Stimulated activated naive B cell treated with anti-CD40 and anti-IgM and Interleukin-4, amounts not matched to agents 10 μg/mL and 1 μg/mL and 100 μg/mL, for 72 hours (primary cell): Measurements from ENCODE around the gene NSFL1C.

Experiments used
- ATAC-seq, 2 donors: fragments of 150-1000 bp; cut with Tn5 transposase; replicated peaks; 2 replicates each; pipeline ENCODE4 v1.10.0; 2021; ENCODE audit warnings: moderate library complexity in 1 of 2
- DNase-seq: peaks from one replicate; pipeline ENCODE4 v3.0.0; 2021
- H3K27ac Mint-ChIP-seq: one replicate; pipeline ENCODE4 v1.8.0; 2022; ENCODE audit warnings: mild to moderate bottlenecking, mixed read lengths
- H3K27me3 Mint-ChIP-seq, 2 donors: one replicate each; pipeline ENCODE4 v1.8.0; 2022; ENCODE audit warnings: mixed read lengths in 2 of 2
- H3K36me3 Mint-ChIP-seq, 2 donors: one replicate each; pipeline ENCODE4 v1.8.0; 2022; ENCODE audit warnings: mixed read lengths in 2 of 2, mild to moderate bottlenecking in 1 of 2
- H3K4me1 Mint-ChIP-seq, 2 donors: one replicate each; pipeline ENCODE4 v1.8.0; 2022; ENCODE audit warnings: mixed read lengths in 2 of 2, mild to moderate bottlenecking in 1 of 2
- H3K4me3 Mint-ChIP-seq, 2 donors: one replicate each; pipeline ENCODE4 v1.8.0; 2022; ENCODE audit warnings: mild to moderate bottlenecking in 2 of 2, mixed read lengths in 2 of 2, moderate library complexity in 1 of 2
- H3K9me3 Mint-ChIP-seq, 2 donors: one replicate each; pipeline ENCODE4 v1.8.0; 2022; ENCODE audit warnings: mixed read lengths in 2 of 2, mild to moderate bottlenecking in 1 of 2

NSFL1C gene

GRCh38 chr20:1462001-1462400 is 4.6 kb downstream of the NSFL1C start:
- Mint-ChIP-seq H3K27ac (no peak overlapping the region), H3K4me3 (no peak overlapping the region), H3K9me3 (no peaks in the 10 kb centered on the region), H3K4me1 (peaks cover 29 to 45% of the 10 kb centered on the region in 2 donors), H3K36me3 (peaks cover 32 to 50% of the 10 kb centered on the region in 2 donors), H3K27me3 (no peaks in the 10 kb centered on the region)
- DNase-seq, result no peak
- ATAC-seq, result no peak

GRCh38 chr20:1460275-1460674 is 6.4 kb downstream of the NSFL1C start:
- Mint-ChIP-seq H3K4me3 (no peak overlapping the region), H3K27me3 (no peaks in the 10 kb centered on the region), H3K27ac (no peak overlapping the region), H3K4me1 (peaks cover 31 to 40% of the 10 kb centered on the region in 2 donors), H3K36me3 (peaks cover 37 to 54% of the 10 kb centered on the region in 2 donors), H3K9me3 (no peaks in the 10 kb centered on the region)
- DNase-seq (no peak), ATAC-seq (no peak)

GRCh38 chr20:1457992-1458391 is 8.7 kb downstream of the NSFL1C start:
- no peak overlapping the region for H3K27ac Mint-ChIP-seq
- no peaks in the 10 kb centered on the region for H3K27me3 Mint-ChIP-seq
- peaks cover 13 to 17% of the 10 kb centered on the region in 2 donors for H3K4me1 Mint-ChIP-seq
- H3K9me3 Mint-ChIP-seq, result no peaks in the 10 kb centered on the region
- H3K36me3 Mint-ChIP-seq, result peaks cover 55 to 65% of the 10 kb centered on the region in 2 donors
- ATAC-seq (no peak), DNase-seq (no peak)
- no peak overlapping the region for H3K4me3 Mint-ChIP-seq

GRCh38 chr20:1456300-1456699 is 10.3 kb downstream of the NSFL1C start:
- no peaks in the 10 kb centered on the region for H3K27me3 Mint-ChIP-seq
- no peak overlapping the region for H3K4me3 Mint-ChIP-seq
- no peak for DNase-seq
- H3K27ac Mint-ChIP-seq, result no peak overlapping the region
- peaks cover 12% of the 10 kb centered on the region in 2 donors for H3K4me1 Mint-ChIP-seq
- peaks cover 4 to 5% of the 10 kb centered on the region in 2 donors for H3K9me3 Mint-ChIP-seq
- H3K36me3 Mint-ChIP-seq, result peaks cover 68 to 79% of the 10 kb centered on the region in 2 donors
- no peak for ATAC-seq

- no peak overlapping the region for H3K4me3 Mint-ChIP-seq
- no peak for DNase-seq
- ATAC-seq, result no peak
- H3K27me3 Mint-ChIP-seq, result no peaks in the 10 kb centered on the region
- no peak overlapping the region for H3K27ac Mint-ChIP-seq
- peaks cover 58 to 59% of the 10 kb centered on the region in 2 donors for H3K36me3 Mint-ChIP-seq
- peaks cover 7 to 8% of the 10 kb centered on the region in 2 donors for H3K9me3 Mint-ChIP-seq
- H3K4me1 Mint-ChIP-seq, result peaks cover under 1 to 3% of the 10 kb centered on the region in 2 donors
Observed at GRCh38 chr20:1450926-1451491, 15.6 kb downstream of the NSFL1C start.

GRCh38 chr20:1449370-1449769 is 17.3 kb downstream of the NSFL1C start:
- Mint-ChIP-seq H3K36me3 (peaks cover 53 to 62% of the 10 kb centered on the region in 2 donors), H3K27me3 (no peaks in the 10 kb centered on the region)

GRCh38 chr20:1448081-1448620 is 18.5 kb downstream of the NSFL1C start:
- Mint-ChIP-seq H3K27ac (no peak overlapping the region), H3K9me3 (peaks cover 7 to 8% of the 10 kb centered on the region in 2 donors), H3K36me3 (peaks cover 48 to 61% of the 10 kb centered on the region in 2 donors), H3K27me3 (no peaks in the 10 kb centered on the region), H3K4me3 (no peak overlapping the region), H3K4me1 (no peaks in the 10 kb centered on the region)
- DNase-seq (no peak), ATAC-seq (no peak)

More at GRCh38 chr20:1449370-1449769, 17.3 kb downstream of the NSFL1C start:
- no peak for DNase-seq
- no peak for ATAC-seq
- Mint-ChIP-seq H3K9me3 (peaks cover 7 to 8% of the 10 kb centered on the region in 2 donors), H3K4me3 (no peak overlapping the region), H3K27ac (no peak overlapping the region), H3K4me1 (no peaks in the 10 kb centered on the region)

- ATAC-seq (no peak), DNase-seq (no peak)
- Mint-ChIP-seq H3K27me3 (no peaks in the 10 kb centered on the region), H3K9me3 (peaks cover 5% of the 10 kb centered on the region in 2 donors), H3K4me3 (no peak overlapping the region), H3K27ac (peak overlapping the region; percentile 31), H3K4me1 (no peaks in the 10 kb centered on the region), H3K36me3 (peaks cover 35 to 59% of the 10 kb centered on the region in 2 donors)
Observed at GRCh38 chr20:1446536-1446935, 20.1 kb downstream of the NSFL1C start.

- ATAC-seq (no peak), DNase-seq (no peak)
- peaks cover 25 to 59% of the 10 kb centered on the region in 2 donors for H3K36me3 Mint-ChIP-seq
- H3K27me3 Mint-ChIP-seq, result no peaks in the 10 kb centered on the region
- H3K4me1 Mint-ChIP-seq, result peaks cover 5 to 6% of the 10 kb centered on the region in 2 donors
- H3K4me3 Mint-ChIP-seq, result no peak overlapping the region
- H3K27ac Mint-ChIP-seq, result no peak overlapping the region
- no peaks in the 10 kb centered on the region for H3K9me3 Mint-ChIP-seq
Observed at GRCh38 chr20:1443085-1443484, 23.6 kb downstream of the NSFL1C start.

GRCh38 chr20:1442304-1442703 is 24.3 kb downstream of the NSFL1C start:
- no peak overlapping the region for H3K4me3 Mint-ChIP-seq
- no peak for DNase-seq
- H3K9me3 Mint-ChIP-seq, result no peaks in the 10 kb centered on the region
- peaks cover 7 to 9% of the 10 kb centered on the region in 2 donors for H3K4me1 Mint-ChIP-seq
- peaks cover 24 to 59% of the 10 kb centered on the region in 2 donors for H3K36me3 Mint-ChIP-seq
- ATAC-seq, result no peak
- no peaks in the 10 kb centered on the region for H3K27me3 Mint-ChIP-seq
- no peak overlapping the region for H3K27ac Mint-ChIP-seq

- H3K4me1 Mint-ChIP-seq, result peaks cover 9 to 13% of the 10 kb centered on the region in 2 donors
- H3K4me3 Mint-ChIP-seq, result no peak overlapping the region
- H3K36me3 Mint-ChIP-seq, result peaks cover 20 to 57% of the 10 kb centered on the region in 2 donors
- DNase-seq (no peak), ATAC-seq (no peak)
- no peak overlapping the region for H3K27ac Mint-ChIP-seq
- no peaks in the 10 kb centered on the region for H3K9me3 Mint-ChIP-seq
- no peaks in the 10 kb centered on the region for H3K27me3 Mint-ChIP-seq
Observed at GRCh38 chr20:1441133-1441532, 25.5 kb downstream of the NSFL1C start.

- Mint-ChIP-seq H3K36me3 (peaks cover 15 to 52% of the 10 kb centered on the region in 2 donors), H3K9me3 (no peaks in the 10 kb centered on the region), H3K27ac (no peak overlapping the region), H3K4me3 (no peak overlapping the region), H3K27me3 (no peaks in the 10 kb centered on the region), H3K4me1 (peaks cover 11 to 23% of the 10 kb centered on the region in 2 donors)
- no peak for DNase-seq
- peak in 1 of 2 donors; percentile 43 for ATAC-seq
Observed at GRCh38 chr20:1440024-1440423, 26.6 kb downstream of the NSFL1C start.

- peaks cover 13 to 43% of the 10 kb centered on the region in 2 donors for H3K36me3 Mint-ChIP-seq
- H3K27ac Mint-ChIP-seq, result no peak overlapping the region
- no peak for ATAC-seq
- H3K27me3 Mint-ChIP-seq, result no peaks in the 10 kb centered on the region
- DNase-seq, result no peak
- peaks cover 19 to 32% of the 10 kb centered on the region in 2 donors for H3K4me1 Mint-ChIP-seq
- peaks cover 0 to 2% of the 10 kb centered on the region in 2 donors for H3K9me3 Mint-ChIP-seq
- H3K4me3 Mint-ChIP-seq, result no peak overlapping the region
Observed at GRCh38 chr20:1438361-1438760, 28.3 kb downstream of the NSFL1C start.

GRCh38 chr20:1437235-1437904 is 29.3 kb downstream of the NSFL1C start:
- peak; percentile 49 to 53 for ATAC-seq
- Mint-ChIP-seq H3K27ac (no peak overlapping the region), H3K4me1 (peaks cover 22 to 38% of the 10 kb centered on the region in 2 donors), H3K27me3 (no peaks in the 10 kb centered on the region), H3K9me3 (peaks cover 0 to 2% of the 10 kb centered on the region in 2 donors), H3K4me3 (no peak overlapping the region), H3K36me3 (peaks cover 14 to 39% of the 10 kb centered on the region in 2 donors)
- peak; percentile 46 for DNase-seq

GRCh38 chr20:1436263-1436662 is 30.4 kb downstream of the NSFL1C start:
- no peaks in the 10 kb centered on the region for H3K27me3 Mint-ChIP-seq
- ATAC-seq, result no peak
- peaks cover 28 to 49% of the 10 kb centered on the region in 2 donors for H3K4me1 Mint-ChIP-seq
- H3K9me3 Mint-ChIP-seq, result peaks cover 0 to 2% of the 10 kb centered on the region in 2 donors
- no peak for DNase-seq
- no peak overlapping the region for H3K27ac Mint-ChIP-seq
- H3K36me3 Mint-ChIP-seq, result peaks cover 14 to 30% of the 10 kb centered on the region in 2 donors
- H3K4me3 Mint-ChIP-seq, result no peak overlapping the region
